Glutamatergic neuron (in vitro differentiated cells): ENCODE data around the gene INPP4B. TPM values are rescaled to one million over a fixed set of nuclear protein-coding genes. Genes with fewer than 3 reads are reported as not detected.

Experiments used
- DNase-seq: peaks from one replicate; pipeline ENCODE4 v3.0.0; 2022
- H3K27ac Mint-ChIP-seq: one replicate; pipeline ENCODE4 v1.8.0; 2020; ENCODE audit warnings: mild to moderate bottlenecking, mixed read lengths, inconsistent platforms; ENCODE audit not compliant: unreplicated experiment
- H3K27me3 Mint-ChIP-seq: one replicate; pipeline ENCODE4 v1.8.0; 2020; ENCODE audit warnings: mild to moderate bottlenecking, moderate library complexity, mixed read lengths, inconsistent platforms; ENCODE audit not compliant: unreplicated experiment
- H3K36me3 Mint-ChIP-seq: one replicate; pipeline ENCODE4 v1.8.0; 2020; ENCODE audit warnings: mild to moderate bottlenecking, mixed read lengths, inconsistent platforms; ENCODE audit not compliant: unreplicated experiment
- H3K4me1 Mint-ChIP-seq: one replicate; pipeline ENCODE4 v1.8.0; 2020; ENCODE audit warnings: mild to moderate bottlenecking, low read depth, mixed read lengths, inconsistent platforms; ENCODE audit not compliant: unreplicated experiment
- H3K4me3 Mint-ChIP-seq: one replicate; pipeline ENCODE4 v1.8.0; 2020; ENCODE audit warnings: mild to moderate bottlenecking, mixed read lengths, inconsistent platforms; ENCODE audit not compliant: unreplicated experiment
- H3K9me3 Mint-ChIP-seq: one replicate; pipeline ENCODE4 v1.8.0; 2020; ENCODE audit warnings: mild to moderate bottlenecking, moderate library complexity, mixed read lengths, inconsistent platforms; ENCODE audit not compliant: unreplicated experiment
- CTCF ChIP-seq: fragments of 200-600 bp; sonication (generic); IDR thresholded peaks from one replicate; pipeline ENCODE4 v1.5.0; 2021; ENCODE audit not compliant: partially characterized antibody, unreplicated experiment
- total RNA-seq: library from RNA; stranded (reverse); fragmentation: NEBNext Ultra II Directional; extraction: Animal tissue kit (Norgen Biotek cat#: 25700); gene quantifications from one replicate; pipeline ENCODE4 v1.2.1, GENCODE V29; 2021; ENCODE audit not compliant: unreplicated experiment

INPP4B gene
- total RNA-seq, 1 donor from 2014 or later = 2.4 TPM

DNA sequence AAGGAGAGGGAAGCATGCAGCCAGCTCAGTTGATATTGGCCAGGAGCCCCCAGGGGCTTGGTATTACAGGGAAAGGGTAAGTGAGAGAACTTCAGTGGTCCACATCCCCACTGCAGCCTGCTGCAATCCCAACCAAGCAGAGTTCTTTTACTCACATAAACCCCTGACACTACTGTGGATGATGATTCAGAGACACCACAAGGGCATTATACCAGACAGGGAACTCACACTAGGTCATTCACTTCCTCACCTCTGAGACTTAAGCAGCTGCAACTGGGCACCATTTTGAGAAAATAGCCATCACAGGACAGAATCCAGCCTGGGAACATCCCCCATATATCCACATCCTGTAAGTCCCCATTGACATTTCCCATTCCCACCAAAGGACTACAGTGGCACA lies 248.0 kb downstream of the INPP4B start:
- Mint-ChIP-seq H3K4me3 (no peak overlapping the region), H3K9me3 (peaks cover 4% of the 10 kb centered on the region), H3K27ac (no peak overlapping the region), H3K27me3 (no peaks in the 10 kb centered on the region), H3K36me3 (peaks cover 12% of the 10 kb centered on the region), H3K4me1 (no peaks in the 10 kb centered on the region)
- no peak for TF ChIP-seq CTCF
- no peak for DNase-seq

GRCh38 chr4:142596595-142596994 lies 249.5 kb downstream of the INPP4B start:
- Mint-ChIP-seq H3K27ac (no peak overlapping the region), H3K36me3 (no peaks in the 10 kb centered on the region), H3K9me3 (peaks cover 3% of the 10 kb centered on the region), H3K27me3 (no peaks in the 10 kb centered on the region), H3K4me1 (no peaks in the 10 kb centered on the region), H3K4me3 (no peak overlapping the region)
- TF ChIP-seq CTCF = no peak
- no peak for DNase-seq

DNA sequence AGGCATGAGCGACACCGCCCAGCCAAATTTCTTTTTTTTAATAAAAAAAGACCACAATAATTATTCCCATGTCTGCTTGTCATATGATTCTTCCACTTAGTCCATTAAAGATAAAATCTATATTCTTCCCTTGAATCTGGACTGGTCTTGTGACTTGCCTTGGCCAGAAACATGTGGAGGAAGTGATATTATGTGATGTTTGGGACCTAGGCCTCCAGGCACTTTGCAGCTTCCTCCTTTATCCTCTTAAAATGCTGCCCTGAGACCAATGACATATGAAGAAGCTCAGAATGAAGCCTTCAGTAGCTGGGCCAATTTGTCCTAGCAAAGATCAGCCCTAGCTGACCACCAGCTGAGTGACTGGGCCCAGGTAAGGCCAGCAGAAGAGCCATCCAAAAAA lies 250.0 kb downstream of the INPP4B start:
- H3K4me1 Mint-ChIP-seq = no peaks in the 10 kb centered on the region
- peaks cover 3% of the 10 kb centered on the region for H3K9me3 Mint-ChIP-seq
- no peaks in the 10 kb centered on the region for H3K27me3 Mint-ChIP-seq
- no peak for TF ChIP-seq CTCF
- H3K4me3 Mint-ChIP-seq = no peak overlapping the region
- no peaks in the 10 kb centered on the region for H3K36me3 Mint-ChIP-seq
- no peak overlapping the region for H3K27ac Mint-ChIP-seq
- DNase-seq = no peak

DNA sequence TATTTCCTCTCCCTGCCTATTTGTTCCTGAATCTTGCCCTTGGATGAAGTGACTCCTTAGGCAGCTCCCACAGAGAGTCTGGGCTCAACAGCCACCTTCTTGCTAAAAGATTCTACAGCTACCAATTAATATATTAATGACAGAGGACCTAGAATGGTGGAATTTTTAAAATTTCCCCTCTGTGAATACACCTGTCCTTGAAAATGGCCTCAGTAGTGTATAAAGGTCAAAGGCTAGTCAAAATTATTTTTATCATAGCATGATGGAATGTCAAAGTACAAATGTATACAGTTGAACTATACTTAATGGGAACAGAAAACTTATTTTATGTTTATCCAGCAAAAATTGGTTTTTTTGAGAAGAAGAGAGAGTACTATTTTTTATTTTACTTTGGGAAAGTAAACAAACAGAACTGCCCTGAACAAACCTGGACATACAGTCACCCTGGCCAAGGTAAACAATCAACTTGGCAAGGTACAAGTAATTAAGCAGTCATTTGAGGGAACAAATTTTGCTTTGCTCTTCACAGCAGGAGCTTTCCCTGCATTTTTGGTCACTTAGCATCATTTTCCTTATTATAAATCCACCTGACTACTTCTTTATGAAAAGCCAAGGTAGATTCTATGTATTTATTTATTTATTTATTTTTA lies 250.8 kb downstream of the INPP4B start:
- Mint-ChIP-seq H3K4me3 (no peak overlapping the region), H3K9me3 (peaks cover 3% of the 10 kb centered on the region), H3K27me3 (no peaks in the 10 kb centered on the region), H3K36me3 (no peaks in the 10 kb centered on the region), H3K27ac (no peak overlapping the region), H3K4me1 (no peaks in the 10 kb centered on the region)
- DNase-seq = no peak
- TF ChIP-seq CTCF = no peak

DNA sequence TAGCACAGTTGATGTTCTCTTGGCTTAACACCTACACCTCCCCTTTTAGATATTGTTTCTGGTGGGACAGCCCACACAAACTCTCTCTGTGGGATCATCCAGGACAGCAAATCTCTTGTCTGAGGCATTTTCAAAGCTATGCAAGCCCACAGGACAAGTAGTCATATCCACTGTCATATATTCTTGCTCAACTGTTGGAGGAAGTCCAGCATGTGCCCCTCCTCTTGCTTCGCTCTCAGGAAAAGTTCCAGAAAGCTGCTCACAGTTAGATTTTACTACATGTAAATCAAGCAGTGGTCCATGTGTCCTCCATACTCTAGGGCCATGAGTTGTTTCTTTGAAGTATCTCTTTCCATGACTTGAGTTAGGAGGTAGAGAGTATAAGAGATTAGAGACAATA lies 260.7 kb downstream of the INPP4B start:
- Mint-ChIP-seq H3K4me3 (no peak overlapping the region), H3K9me3 (peaks cover 1% of the 10 kb centered on the region), H3K27ac (no peak overlapping the region), H3K36me3 (no peaks in the 10 kb centered on the region), H3K4me1 (no peaks in the 10 kb centered on the region), H3K27me3 (no peaks in the 10 kb centered on the region)
- no peak for TF ChIP-seq CTCF
- DNase-seq = no peak
